H1 (cell line): Measurements from ENCODE around the gene TMEM169. TPM values are rescaled to one million over a fixed set of nuclear protein-coding genes. Genes with fewer than 3 reads are reported as not detected.

ENCODE experiments used
- CTCF ChIA-PET: fragments of 300-600 bp; sonication (Branson Sonifier 250); formaldehyde crosslinking; loops from one replicate; lab custom pipeline; 2021; ENCODE audit not compliant: partially characterized antibody; lab: Charles Lee
- POLR2A ChIA-PET: fragments of 300-600 bp; sonication (Branson Sonifier 250); formaldehyde crosslinking; loops from one replicate; lab custom pipeline; 2021; ENCODE audit warnings: inconsistent platforms; ENCODE audit not compliant: partially characterized antibody; lab: Charles Lee
- DNase-seq, 2 experiments: peaks; one replicate each; pipeline versions ENCODE4 v3.0.0 to v3.0.0-alpha.2; 2010 to 2022; ENCODE audit warnings: low spot score in 2 of 2, low read depth in 1 of 2, mixed read lengths in 1 of 2
- FAIRE-seq: peaks from 2 replicates; lab custom pipeline; 2011; peaks lifted over from hg19 to GRCh38; lab: Jason Lieb, UNC
- H2AFZ ChIP-seq: 2 replicates; pipeline ENCODE4 v1.8.1; 2012; ENCODE audit warnings: low read length, inconsistent platforms
- H2AK5ac ChIP-seq: 2 replicates; pipeline ENCODE4 v1.6.1; 2013; ENCODE audit warnings: low read depth, low read length
- H2BK120ac ChIP-seq: replicated peaks from 2 replicates; pipeline ENCODE3; 2013; ENCODE audit warnings: low read depth, low read length, inconsistent platforms
- H2BK12ac ChIP-seq: 2 replicates; pipeline ENCODE4 v1.6.1; 2013; ENCODE audit warnings: low read depth, low read length
- H2BK15ac ChIP-seq: 2 replicates; pipeline ENCODE4 v1.6.1; 2013; ENCODE audit warnings: low read length
- H2BK20ac ChIP-seq: 2 replicates; pipeline ENCODE4 v1.6.1; 2013; ENCODE audit warnings: low read length
- H2BK5ac ChIP-seq: 2 replicates; pipeline ENCODE4 v1.6.1; 2013; ENCODE audit warnings: low read depth, low read length
- H3K14ac ChIP-seq: 2 replicates; pipeline ENCODE4 v1.6.1; 2013; ENCODE audit warnings: inconsistent platforms; ENCODE audit not compliant: insufficient read length
- H3K18ac ChIP-seq: 2 replicates; pipeline ENCODE4 v1.6.1; 2013; ENCODE audit warnings: low read length; ENCODE audit errors: extremely low read depth
- H3K23ac ChIP-seq: 2 replicates; pipeline ENCODE4 v1.6.1; 2013; ENCODE audit warnings: inconsistent platforms; ENCODE audit not compliant: insufficient read length
- H3K23me2 ChIP-seq: 2 replicates; pipeline ENCODE4 v1.6.1; 2013; ENCODE audit warnings: low read depth, low read length
- H3K27ac ChIP-seq: 2 replicates; pipeline ENCODE4 v1.6.1; 2011; ENCODE audit warnings: low read depth, low read length, inconsistent platforms
- H3K27me3 ChIP-seq, 4 experiments: replicated peaks in 1 of 4; 1 replicate in 1 of 4; 2 replicates in 3 of 4; pipeline versions ENCODE4 v1.6.1 to v1.8.1; 2011 to 2013; ENCODE audit warnings: low read length in 3 of 4, mild to moderate bottlenecking in 3 of 4, inconsistent platforms in 2 of 4, mixed read lengths in 2 of 4, moderate library complexity in 1 of 4; ENCODE audit not compliant: control insufficient read depth in 3 of 4, insufficient read depth in 3 of 4; ENCODE audit errors: extremely low read depth in 1 of 4
- H3K36me3 ChIP-seq, 4 experiments: 2 replicates each; pipeline versions ENCODE4 v1.6.1 to v1.8.1; 2011 to 2013; ENCODE audit warnings: mild to moderate bottlenecking in 4 of 4, low read length in 3 of 4, moderate library complexity in 2 of 4, control low read depth in 1 of 4, inconsistent platforms in 1 of 4; ENCODE audit not compliant: insufficient read depth in 4 of 4, control insufficient read depth in 2 of 4
- H3K4ac ChIP-seq: replicated peaks from 2 replicates; pipeline ENCODE3; 2013; ENCODE audit warnings: low read length, low read depth, mixed read lengths, inconsistent platforms; ENCODE audit not compliant: insufficient read length
- H3K4me1 ChIP-seq, 4 experiments: replicated peaks in 1 of 4; 1 replicate in 1 of 4; 2 replicates in 3 of 4; pipeline versions ENCODE4 v1.6.1 to v1.8.1; 2011 to 2013; ENCODE audit warnings: low read length in 3 of 4, inconsistent platforms in 2 of 4, mixed read lengths in 1 of 4; ENCODE audit not compliant: insufficient read depth in 4 of 4, control insufficient read depth in 3 of 4
- H3K4me2 ChIP-seq, 2 experiments: 2 replicates each; pipeline versions ENCODE4 v1.6.1 to v1.8.1; 2011 to 2013; ENCODE audit warnings: low read depth in 2 of 2, low read length in 2 of 2, control low read depth in 1 of 2, inconsistent platforms in 1 of 2, mild to moderate bottlenecking in 1 of 2; ENCODE audit not compliant: insufficient read depth in 1 of 2
- H3K4me3 ChIP-seq, 4 experiments: fragments of 200-600, 300-600 bp in 1 of 4; sonication (generic), shearing (Covaris generic), sonication (Bioruptor Twin) in 1 of 4; 2 replicates each; pipeline versions ENCODE4 v1.5.1 to v1.8.1; 2011 to 2016; ENCODE audit warnings: low read length in 4 of 4, low read depth in 3 of 4, control low read depth in 2 of 4, inconsistent platforms in 2 of 4, mild to moderate bottlenecking in 2 of 4, mixed read lengths in 1 of 4, moderate library complexity in 1 of 4; ENCODE audit not compliant: insufficient read depth in 2 of 4; ENCODE audit errors: extremely low read depth in 1 of 4
- H3K56ac ChIP-seq: replicated peaks from 2 replicates; pipeline ENCODE3; 2013; ENCODE audit warnings: low read depth, mild to moderate bottlenecking, mixed read lengths, low read length, inconsistent platforms; ENCODE audit not compliant: insufficient read length
- H3K79me1 ChIP-seq: 2 replicates; pipeline ENCODE4 v1.6.1; 2013; ENCODE audit warnings: low read depth, low read length, control low read depth
- H3K79me2 ChIP-seq, 2 experiments: 2 replicates each; pipeline versions ENCODE4 v1.6.1 to v1.8.1; 2012 to 2013; ENCODE audit warnings: low read length in 2 of 2, mild to moderate bottlenecking in 2 of 2, inconsistent platforms in 1 of 2; ENCODE audit not compliant: insufficient read depth in 2 of 2, control insufficient read depth in 1 of 2
- H3K9ac ChIP-seq, 4 experiments: replicated peaks in 1 of 4; 1 replicate in 1 of 4; 2 replicates in 3 of 4; pipeline versions ENCODE4 v1.6.1 to v1.8.1; 2011 to 2013; ENCODE audit warnings: low read depth in 3 of 4, low read length in 3 of 4, control low read depth in 2 of 4, mild to moderate bottlenecking in 2 of 4, moderate library complexity in 2 of 4, inconsistent platforms in 1 of 4; ENCODE audit errors: extremely low read depth in 1 of 4
- H3K9me3 ChIP-seq, 2 experiments: 2 replicates each; pipeline versions ENCODE4 v1.6.1 to v1.8.1; 2012 to 2013; ENCODE audit warnings: mild to moderate bottlenecking in 2 of 2, moderate library complexity in 2 of 2, control low read depth in 1 of 2, inconsistent platforms in 1 of 2, low read depth in 1 of 2, low read length in 1 of 2, mixed read lengths in 1 of 2; ENCODE audit not compliant: insufficient read depth in 2 of 2
- H4K20me1 ChIP-seq, 2 experiments: replicated peaks in 1 of 2; 2 replicates each; pipeline versions ENCODE3 to v1.8.1; 2011 to 2013; ENCODE audit warnings: inconsistent platforms in 2 of 2, low read length in 2 of 2, mild to moderate bottlenecking in 1 of 2; ENCODE audit not compliant: insufficient read depth in 2 of 2, control insufficient read depth in 1 of 2
- H4K5ac ChIP-seq: 2 replicates; pipeline ENCODE4 v1.6.1; 2013; ENCODE audit warnings: low read length, low read depth, mixed read lengths, inconsistent platforms; ENCODE audit not compliant: insufficient read length
- H4K8ac ChIP-seq: 2 replicates; pipeline ENCODE4 v1.8.0; 2013; ENCODE audit warnings: mild to moderate bottlenecking, moderate library complexity, low read length, inconsistent platforms; ENCODE audit not compliant: insufficient read depth; ENCODE audit errors: extremely low read depth
- H4K91ac ChIP-seq: replicated peaks from 2 replicates; pipeline ENCODE3; 2013; ENCODE audit warnings: low read length, mixed read lengths, inconsistent platforms; ENCODE audit not compliant: insufficient read length
- TAF1 ChIP-seq: IDR thresholded peaks from 2 replicates; pipeline ENCODE4 v1.6.1; 2011; ENCODE audit warnings: mild to moderate bottlenecking, low read depth, low read length
- WGBS, 2 experiments: shearing (Covaris generic) in 1 of 2; methylation state at CpG; one replicate each; pipeline versions ENCODE4 v1.1.6 to v1.1.7; 2013 to 2015; ENCODE audit warnings: low lambda C conversion rate in 2 of 2, mixed read lengths in 2 of 2, inconsistent platforms in 1 of 2, low coverage in 1 of 2, missing lambda C conversion rate in 1 of 2; ENCODE audit not compliant: insufficient replicate concordance in 2 of 2, insufficient coverage in 1 of 2, insufficient read length in 1 of 2; ENCODE audit errors: extremely low coverage in 1 of 2, missing lambda C conversion rate in 1 of 2; 5-methylcytosine and 5-hydroxymethylcytosine counted together
- polyA plus RNA-seq, 7 experiments: library from polyadenylated mRNA; depleted of rRNA in 3 of 7; stranded (reverse) in 5 of 7; unstranded in 2 of 7; fragments of >200 nt in 5 of 7; fragments of 200-250 nt in 2 of 7; gene quantifications; 1 replicate in 5 of 7; 2 replicates in 1 of 7; 4 replicates in 1 of 7; pipeline versions ENCODE4 v1.2.1 to v1.2.3, GENCODE V29; 2011 to 2013; ENCODE audit warnings: missing spikeins in 2 of 7, mixed read lengths in 2 of 7
- total RNA-seq: library from RNA; stranded (reverse); fragmentation: NEBNext Ultra II Directional; extraction: Animal tissue kit (Norgen Biotek cat#: 25700); gene quantifications from 2 replicates; pipeline ENCODE4 v1.2.1, GENCODE V29; 2021

Gene TMEM169
- total and polyA plus RNA-seq, 2 of the 8 experiments (the other 6 are each of a cell fraction or from before 2014, with no cell fraction given): 0.41 to 2.4 TPM

DNA sequence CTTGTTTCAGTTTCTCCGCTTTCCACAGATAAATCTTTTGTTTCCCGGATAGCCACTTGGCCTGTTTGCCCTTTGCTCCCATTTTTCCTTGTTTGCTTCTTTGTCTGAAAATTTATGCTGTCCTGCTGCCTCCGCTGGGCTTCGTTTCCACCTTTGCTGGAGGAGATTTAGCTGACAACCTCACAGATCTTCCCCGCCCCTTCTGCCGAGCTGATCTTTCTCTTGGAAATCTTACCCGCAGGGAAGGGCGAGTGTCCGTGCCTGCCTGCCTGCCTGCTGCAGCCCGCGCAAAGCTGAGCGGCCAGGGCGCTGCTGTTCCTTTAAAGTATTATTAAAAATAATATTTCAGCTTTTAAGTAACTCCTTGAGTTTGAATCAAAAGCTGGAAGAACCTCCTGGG is 26.0 kb downstream of the TMEM169 start:
- peak in 1 of 2 experiments; percentile 54 for DNase-seq
- 41% methylated on average over 13 of the region's 13 CpGs; no CpG with 5 or more reads in 1 of the 2 experiments for WGBS, 2 experiments

More for the DNA sequence above, 26.0 kb downstream of the TMEM169 start:
- Histone ChIP-seq H4K20me1 (peaks cover 0 to 6% of the 10 kb centered on the region in 2 experiments), H2BK5ac (peak overlapping the region; percentile 40; the same call in 1 of the 2 replicates), H2AK5ac (no peak overlapping the region), H3K4me3 (peak overlapping the region in 1 of 4 experiments; percentile 96; a peak in 2 of 8 replicates), H2BK20ac (no peak overlapping the region)
- FAIRE-seq: no peak
- POLR2A ChIA-PET: interaction anchor here (0.7 to 8.5 kb wide), 9 partner anchors 10 to 1668 kb away, joined by 3 to 73 read pairs (median 4); partner anchors contain the start of genes PECR and TMEM169
- no peak for TF ChIP-seq TAF1
- TF ChIP-seq, all 59 proteins: peak for 0
- Histone ChIP-seq H3K79me2 (peaks cover 22 to 36% of the 10 kb centered on the region in 2 experiments), H3K27ac (no peak overlapping the region), H3K9me3 (no peaks in the 10 kb centered on the region), H3K79me1 (no peaks in the 10 kb centered on the region), H2BK12ac (0 out of 2 replicates have a peak overlapping the region, but pooled peaks have one; percentile 63), H3K56ac (no peak overlapping the region), H3K23me2 (no peaks in the 10 kb centered on the region; the same call in 1 of the 2 replicates), H3K23ac (no peak overlapping the region), H3K14ac (no peak overlapping the region), H4K5ac (peak overlapping the region; percentile 40), H4K91ac (peak overlapping the region; percentile 37), H3K27me3 (no peaks in the 10 kb centered on the region), H2AFZ (peak overlapping the region; percentile 88), H3K4ac (peak overlapping the region; percentile 72), H2BK120ac (peak overlapping the region; percentile 9), H2BK15ac (no peak overlapping the region), H3K36me3 (peaks cover 4 to 26% (median 19%) of the 10 kb centered on the region in 4 experiments; a peak in 7 of 8 replicates), H3K18ac (no peak overlapping the region; the same call in 1 of the 2 replicates), H3K4me2 (peak overlapping the region; percentile 52 to 72), H3K4me1 (peaks cover 4 to 9% (median 8%) of the 10 kb centered on the region in 4 experiments; a peak in 6 of 7 replicates), H3K9ac (no peak overlapping the region; a peak in 1 of 7 replicates), H4K8ac (peak overlapping the region; percentile 29; the same call in 1 of the 2 replicates)
- CTCF ChIA-PET: interaction anchor here (0.6 to 3.1 kb wide), 13 partner anchors 11 to 162 kb away, joined by 3 to 15 read pairs (median 5); partner anchors contain the start of genes PECR and TMEM169
